NCI-H1417 (cell line): ENCODE data around the gene SLC6A1.

Source experiments
- DNase-seq, 3 experiments: peaks; one replicate each; lab custom pipeline; 2025; lab: John Stamatoyannopoulos, UW

Gene SLC6A1

GRCh38 chr3:10970306-10970960, 22.1 kb upstream of the SLC6A1 start:
- DNase-seq: no peak

DNA sequence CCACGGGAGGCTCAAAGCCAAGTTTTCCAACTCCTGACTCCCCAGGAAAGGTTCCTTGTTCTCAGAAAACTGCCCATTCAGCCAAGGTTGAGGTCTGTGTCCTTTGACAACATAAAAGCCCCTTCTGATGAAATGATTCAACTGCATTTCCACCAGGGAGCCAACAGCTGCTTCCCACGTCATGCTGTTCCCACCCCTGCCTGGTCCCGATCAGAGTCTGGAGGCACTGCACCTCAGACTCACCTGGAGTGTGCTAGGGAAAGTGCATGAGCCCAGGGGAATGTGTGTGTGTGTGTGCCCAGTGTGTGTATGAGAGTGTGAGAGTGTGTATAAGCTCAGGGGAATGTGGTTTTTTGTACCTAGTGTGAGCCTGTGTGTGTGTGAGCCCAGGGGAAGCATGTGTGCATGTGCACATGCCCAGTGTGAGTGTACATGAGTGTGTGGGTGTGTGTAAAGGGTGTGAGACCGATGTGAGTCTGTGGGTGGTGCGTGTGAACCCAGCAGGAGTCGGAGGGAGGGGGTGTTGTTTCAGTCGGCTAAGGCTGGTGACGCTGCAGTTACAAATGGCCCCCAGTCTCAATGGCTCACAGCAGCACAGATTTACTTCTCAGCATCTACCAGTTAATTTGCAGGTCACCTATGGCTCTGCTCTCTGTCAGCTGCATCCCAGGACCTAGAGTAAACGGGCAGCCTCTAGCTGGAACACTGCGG, 20.3 kb upstream of the SLC6A1 start:
- DNase-seq: no peak

DNA sequence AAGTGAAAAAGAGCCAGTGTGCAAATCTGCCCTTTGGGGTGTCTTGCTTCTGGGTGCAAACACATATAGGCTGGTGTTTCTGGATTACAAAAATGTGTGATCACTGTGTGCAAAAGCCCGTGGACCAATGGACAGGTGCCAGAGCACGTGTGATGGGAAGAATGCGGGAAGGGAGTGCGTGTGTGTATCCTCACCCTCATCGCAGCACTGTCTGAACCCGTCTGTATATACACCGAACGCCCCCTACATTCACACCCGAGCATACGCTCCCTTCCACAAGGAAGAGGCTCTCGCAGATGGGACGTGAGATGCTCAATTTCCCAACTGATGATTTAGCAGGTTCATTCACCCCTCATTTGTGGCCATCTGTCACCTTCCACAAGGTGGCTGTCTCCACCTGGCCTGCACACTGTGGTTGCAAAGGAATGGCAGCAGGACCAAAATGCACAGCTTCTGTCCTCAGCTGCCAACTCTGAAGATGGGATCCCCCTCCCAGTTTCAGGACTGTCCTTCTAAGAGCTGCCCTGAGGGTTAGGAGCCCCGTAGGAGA, 19.4 kb upstream of the SLC6A1 start:
- no peak for DNase-seq

DNA sequence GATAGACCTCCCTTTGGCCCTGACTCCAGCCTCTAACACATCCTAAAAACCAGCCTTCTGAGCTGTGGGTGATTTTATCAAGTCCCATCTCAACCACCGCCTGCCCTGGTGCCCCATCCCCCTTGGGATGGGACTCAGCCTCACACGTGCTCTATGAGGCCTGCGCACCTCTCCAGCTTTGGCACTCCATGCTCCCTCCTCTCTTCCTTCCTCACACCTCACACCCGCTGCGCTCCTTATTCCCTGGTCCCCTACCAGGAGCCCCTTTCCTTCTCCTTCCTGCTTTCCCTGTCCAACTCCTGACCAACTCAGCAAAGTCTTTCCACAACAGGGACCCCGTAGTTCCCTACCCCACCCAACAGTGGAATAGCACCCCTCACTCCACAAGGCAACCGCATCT, 18.4 kb upstream of the SLC6A1 start:
- no peak for DNase-seq

GRCh38 chr3:10974746-10975375, 17.7 kb upstream of the SLC6A1 start:
- no peak for DNase-seq

DNA sequence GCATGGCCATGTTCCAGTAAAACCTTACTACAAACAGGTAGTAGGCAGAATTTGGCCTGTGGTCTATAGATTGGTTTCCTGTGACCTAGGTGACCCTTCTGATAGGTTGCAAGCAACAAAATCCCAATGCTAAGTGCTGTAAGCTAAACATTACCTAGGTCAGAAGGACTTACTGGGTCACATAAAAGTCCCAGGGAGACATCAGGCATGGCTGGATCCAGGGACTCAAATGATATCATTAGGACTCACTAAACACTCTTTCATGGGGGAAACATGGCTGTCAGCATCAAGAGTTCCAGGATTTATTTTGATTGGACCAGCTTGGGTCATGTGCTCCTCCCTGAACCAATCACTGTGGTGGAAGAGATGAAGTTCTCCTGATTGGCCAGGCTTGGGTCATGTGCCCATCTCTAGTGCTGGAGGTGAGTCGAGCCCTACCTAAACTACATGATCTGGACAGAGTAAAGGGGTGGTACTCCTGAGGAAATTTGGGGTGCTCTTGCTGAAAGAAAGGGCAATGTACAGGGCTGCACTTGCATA, 16.8 kb upstream of the SLC6A1 start:
- DNase-seq: no peak

DNA sequence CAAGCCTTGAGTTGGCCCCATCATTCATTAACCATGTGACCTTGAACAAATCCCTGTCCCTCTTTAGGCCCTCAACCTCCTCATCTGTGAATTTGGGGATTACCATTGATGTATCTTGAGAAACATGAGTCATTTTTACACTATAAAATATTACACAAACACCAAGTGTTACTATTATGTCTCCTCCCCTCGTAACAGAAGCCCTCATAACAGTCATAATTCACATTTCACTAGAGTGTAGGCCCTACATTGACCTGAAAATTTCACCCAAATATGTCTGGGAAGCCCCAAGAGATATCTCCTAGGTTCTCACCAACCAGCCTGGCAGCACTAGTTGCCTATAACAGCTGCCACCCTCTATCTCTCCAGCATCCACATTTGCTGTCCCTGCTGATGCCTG, 15.8 kb upstream of the SLC6A1 start:
- no peak for DNase-seq

DNA sequence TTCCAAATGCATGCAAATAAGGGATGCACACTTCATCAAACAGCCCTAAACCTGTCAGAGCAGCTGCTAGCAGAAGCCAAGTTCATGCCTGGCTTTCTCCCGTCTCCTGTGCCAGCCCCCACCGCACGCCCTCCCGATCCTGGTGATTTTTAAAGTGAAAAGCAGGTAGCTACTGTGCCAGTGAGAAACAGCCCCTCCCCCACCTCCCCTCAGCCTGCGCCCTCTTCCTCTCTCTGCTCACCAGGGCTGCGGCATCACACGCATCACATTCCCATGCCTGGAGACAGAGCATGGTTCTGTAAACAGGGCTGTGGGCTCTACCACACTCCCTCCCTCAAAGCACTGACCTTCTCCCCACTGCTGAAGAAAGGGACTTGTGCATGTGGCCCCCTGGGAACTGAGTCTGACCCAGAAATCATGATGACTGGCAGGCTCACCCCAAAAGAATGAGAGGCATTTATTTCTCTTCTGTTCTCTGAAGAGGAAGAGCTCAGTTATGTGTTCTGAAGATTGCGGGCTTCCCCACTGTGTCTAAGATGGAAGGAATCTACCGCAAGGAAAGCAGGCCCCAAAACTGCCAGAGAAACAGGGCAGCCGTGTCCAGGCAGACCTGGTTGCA, 14.5 kb upstream of the SLC6A1 start:
- DNase-seq: no peak

DNA sequence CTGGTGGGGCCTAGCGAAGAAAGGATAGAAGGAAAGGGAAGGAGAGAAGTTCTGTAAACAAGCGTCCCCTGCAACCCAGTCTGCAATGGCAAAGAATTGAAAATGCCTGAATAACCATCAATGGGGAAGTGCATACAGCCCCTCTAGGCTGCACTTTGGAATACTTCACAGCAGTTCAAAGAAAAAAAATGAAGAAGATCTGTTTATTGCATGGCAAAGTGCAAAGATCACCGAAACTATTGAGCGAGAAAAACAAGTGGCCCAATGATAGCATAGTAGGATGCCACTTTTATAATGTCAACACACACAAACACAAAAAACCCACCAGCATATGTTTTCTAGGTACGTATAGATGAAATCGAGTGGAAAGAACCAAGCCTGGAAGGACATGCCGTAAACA, 13.6 kb upstream of the SLC6A1 start:
- DNase-seq: no peak

DNA sequence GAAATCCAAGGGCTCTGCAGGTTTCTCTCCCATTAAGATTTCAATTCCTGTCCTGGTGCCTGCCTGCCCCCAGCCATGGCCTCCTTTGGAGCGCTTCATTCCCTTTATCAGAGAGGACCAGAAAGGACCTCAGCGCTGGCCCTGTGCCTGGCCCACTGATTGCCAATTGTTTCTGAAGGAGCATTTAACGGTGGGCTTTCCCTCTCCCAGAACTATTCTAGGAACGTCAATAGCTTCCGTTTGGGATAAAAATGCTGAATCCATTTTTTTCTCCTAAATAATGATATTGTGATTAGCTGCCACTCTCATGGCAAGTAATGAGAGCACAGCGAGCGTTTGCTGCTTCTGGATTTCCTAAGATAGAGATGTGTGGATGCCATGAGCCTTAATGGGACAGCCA, 12.2 kb upstream of the SLC6A1 start:
- no peak for DNase-seq

DNA sequence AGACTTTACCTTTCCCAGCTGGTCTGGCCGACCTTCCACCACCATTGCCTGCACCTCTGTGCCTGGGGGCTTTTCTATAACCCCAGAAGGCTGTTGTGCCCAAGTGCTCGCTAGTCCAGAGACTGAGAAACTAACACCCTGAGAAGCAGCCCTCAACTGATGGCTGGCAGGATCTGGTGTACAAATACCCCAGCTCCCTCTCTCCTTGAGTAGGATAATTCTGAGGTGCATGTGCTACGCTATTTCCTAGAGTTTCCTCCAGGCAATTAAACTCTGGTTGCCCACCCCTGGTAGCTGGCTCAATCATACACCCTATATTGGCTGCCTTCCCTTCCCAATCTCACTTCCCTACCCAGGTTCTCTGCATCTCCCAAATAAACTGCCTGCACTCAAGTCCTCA, 11.5 kb upstream of the SLC6A1 start:
- no peak for DNase-seq

- DNase-seq: no peak
These were observed 10.6 kb upstream of the SLC6A1 start for GRCh38 chr3:10981961-10982360.

- DNase-seq: no peak
These were observed 9.8 kb upstream of the SLC6A1 start for GRCh38 chr3:10982782-10983181.

- peak in 2 of 3 experiments; percentile 8 to 42 for DNase-seq
These were observed 9.2 kb upstream of the SLC6A1 start for GRCh38 chr3:10983219-10983916.

DNA sequence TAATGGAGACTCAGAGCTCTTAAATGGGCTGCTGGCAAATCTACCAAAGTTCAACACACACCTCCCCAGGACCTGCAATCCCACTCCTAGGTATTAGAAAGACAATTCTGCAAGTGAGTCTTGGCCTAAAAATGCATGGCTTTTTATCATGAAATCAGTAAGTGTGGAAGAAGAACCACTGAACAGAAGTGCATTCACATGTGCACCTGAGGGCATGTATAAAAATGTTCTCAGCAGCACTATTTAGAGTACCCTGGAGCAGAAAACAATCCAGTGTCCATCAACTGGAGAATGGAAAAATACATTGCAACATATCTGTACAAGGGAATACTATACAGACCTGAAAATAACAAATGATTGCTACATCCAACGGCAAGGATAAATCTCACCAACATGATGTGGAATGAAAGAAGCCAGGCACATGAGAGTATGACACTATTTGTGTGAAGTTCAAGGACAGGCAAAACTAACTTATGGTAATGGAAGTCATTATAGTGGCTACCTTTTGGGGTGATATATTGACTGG, 8.1 kb upstream of the SLC6A1 start:
- DNase-seq: no peak

DNA sequence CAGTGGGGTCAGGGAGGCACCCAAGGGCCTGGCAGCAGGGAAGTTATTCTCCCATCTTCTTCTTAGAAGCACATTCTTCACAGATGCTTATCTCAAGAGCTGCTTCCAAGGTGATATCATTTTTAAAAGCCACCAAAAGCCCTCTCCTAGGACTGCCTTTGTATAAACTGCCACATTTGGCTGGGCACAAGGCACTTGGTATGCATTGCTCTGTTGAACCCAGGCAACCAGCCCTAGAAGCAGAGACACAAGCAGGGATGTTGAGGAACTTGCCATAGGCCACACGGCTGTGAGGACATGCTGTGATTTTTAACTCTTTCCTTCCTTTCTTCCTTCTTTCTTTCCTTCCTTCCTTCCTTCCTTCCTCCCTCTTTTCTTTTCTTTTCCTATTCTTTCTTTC, 7.4 kb upstream of the SLC6A1 start:
- DNase-seq: no peak

DNA sequence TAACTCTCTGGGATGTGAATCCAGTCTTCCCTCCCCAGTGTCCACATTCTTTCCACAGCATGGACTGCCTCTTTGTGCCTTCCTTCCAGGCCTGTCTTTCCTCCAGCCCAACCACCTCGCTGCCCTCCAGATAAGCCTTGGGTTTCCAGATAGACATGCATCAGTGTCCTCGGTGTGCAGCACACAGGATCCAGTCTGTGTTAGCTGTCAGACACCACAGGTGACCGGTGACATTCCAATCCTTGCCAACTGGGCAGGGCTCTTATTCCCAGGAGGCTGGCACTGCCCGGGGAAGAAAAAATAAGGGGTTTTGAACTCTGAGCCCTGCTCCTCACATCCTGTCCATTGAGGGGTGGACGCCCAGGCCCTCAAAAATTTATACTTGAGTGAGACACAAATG, 6.0 kb upstream of the SLC6A1 start:
- no peak for DNase-seq

DNA sequence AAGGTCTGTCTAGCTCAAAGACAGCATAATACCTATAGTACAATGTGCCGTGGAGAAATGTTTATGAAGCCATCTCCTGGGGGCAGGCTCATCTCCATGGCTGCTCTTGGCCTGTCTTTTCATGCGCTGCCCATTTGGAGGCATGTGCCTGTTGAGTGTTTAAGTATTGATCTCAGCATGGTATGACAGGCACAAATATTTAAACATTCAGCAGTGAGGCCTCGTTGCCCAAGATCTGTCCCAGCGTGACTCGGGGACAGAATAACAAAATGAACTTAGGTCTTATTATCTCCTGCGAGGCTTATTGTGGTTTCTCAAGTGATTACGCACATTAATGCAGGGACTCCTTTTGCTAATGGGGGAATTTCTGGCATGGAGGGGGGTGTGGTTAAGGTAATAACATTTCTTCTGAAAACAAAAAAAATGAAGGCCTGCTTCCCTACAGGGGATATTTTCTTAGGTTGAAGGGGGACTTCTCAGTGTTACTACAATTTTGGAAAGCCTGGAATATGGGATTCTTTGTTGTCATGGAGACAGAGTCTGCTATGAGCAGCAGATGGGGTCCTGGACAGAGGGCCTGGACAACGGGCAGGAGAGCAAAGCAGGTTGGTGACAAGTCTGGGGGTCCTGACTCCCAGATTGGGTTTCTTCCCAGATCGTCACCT, 4.4 kb upstream of the SLC6A1 start:
- DNase-seq: no peak

GRCh38 chr3:10988991-10989484, 3.5 kb upstream of the SLC6A1 start:
- no peak for DNase-seq

GRCh38 chr3:10992943-10993728, 588 bp downstream of the SLC6A1 start:
- DNase-seq: no peak
